ENCODE results near the gene C1QTNF6. TPM values are rescaled to one million over a fixed set of nuclear protein-coding genes. Genes with fewer than 3 reads are reported as not detected.

Gene C1QTNF6
- polyA plus RNA-seq, 1 donor = 32.2 TPM

GRCh38 chr22:37162221-37163095, 25.6 kb downstream of the C1QTNF6 start:
- DNase-seq = no peak

- no peak for DNase-seq
Measured at GRCh38 chr22:37161443-37161842, 26.6 kb downstream of the C1QTNF6 start.

DNA sequence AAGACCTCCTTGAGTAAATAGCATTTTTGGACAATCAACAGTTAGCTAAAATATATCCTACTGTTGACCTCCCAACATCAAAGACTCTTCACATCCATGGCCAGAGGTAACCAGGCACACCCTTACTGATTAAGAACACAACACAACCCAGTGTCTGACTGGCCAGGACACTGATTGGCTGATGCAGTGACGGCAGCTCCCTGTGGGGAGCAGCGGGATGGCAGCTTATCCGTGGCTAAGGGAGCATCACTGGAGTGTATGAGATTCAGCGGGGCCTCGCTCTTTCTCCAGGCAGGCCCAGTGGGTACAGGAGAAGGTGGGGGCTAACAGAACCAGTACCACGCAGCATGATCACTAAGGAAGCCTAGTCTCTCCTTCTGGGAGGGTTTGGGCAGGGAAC, 28.0 kb downstream of the C1QTNF6 start:
- DNase-seq = no peak

DNA sequence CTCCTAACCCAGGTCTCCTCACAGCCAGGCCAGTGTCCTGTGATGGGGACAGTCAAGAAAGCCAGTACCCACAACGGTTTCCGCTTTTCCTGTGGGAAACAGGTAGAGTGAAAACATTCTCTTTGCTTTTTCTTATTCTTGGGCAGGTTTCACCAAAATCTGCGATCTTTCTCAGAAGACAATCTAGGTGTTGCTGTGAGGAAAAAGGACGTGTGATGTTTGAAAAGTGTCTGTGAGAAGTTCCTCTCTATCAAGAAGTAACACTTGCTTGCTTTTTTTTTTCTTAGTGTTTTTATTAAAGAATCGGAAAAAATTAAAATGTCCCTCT, 29.1 kb downstream of the C1QTNF6 start:
- no peak for DNase-seq

- no peak for DNase-seq
Measured at GRCh38 chr22:37157516-37158285, 30.3 kb downstream of the C1QTNF6 start.

- no peak for DNase-seq
Measured at GRCh38 chr22:37156686-37157435, 31.2 kb downstream of the C1QTNF6 start.

GRCh38 chr22:37155971-37156370, 32.1 kb downstream of the C1QTNF6 start:
- DNase-seq = no peak

DNA sequence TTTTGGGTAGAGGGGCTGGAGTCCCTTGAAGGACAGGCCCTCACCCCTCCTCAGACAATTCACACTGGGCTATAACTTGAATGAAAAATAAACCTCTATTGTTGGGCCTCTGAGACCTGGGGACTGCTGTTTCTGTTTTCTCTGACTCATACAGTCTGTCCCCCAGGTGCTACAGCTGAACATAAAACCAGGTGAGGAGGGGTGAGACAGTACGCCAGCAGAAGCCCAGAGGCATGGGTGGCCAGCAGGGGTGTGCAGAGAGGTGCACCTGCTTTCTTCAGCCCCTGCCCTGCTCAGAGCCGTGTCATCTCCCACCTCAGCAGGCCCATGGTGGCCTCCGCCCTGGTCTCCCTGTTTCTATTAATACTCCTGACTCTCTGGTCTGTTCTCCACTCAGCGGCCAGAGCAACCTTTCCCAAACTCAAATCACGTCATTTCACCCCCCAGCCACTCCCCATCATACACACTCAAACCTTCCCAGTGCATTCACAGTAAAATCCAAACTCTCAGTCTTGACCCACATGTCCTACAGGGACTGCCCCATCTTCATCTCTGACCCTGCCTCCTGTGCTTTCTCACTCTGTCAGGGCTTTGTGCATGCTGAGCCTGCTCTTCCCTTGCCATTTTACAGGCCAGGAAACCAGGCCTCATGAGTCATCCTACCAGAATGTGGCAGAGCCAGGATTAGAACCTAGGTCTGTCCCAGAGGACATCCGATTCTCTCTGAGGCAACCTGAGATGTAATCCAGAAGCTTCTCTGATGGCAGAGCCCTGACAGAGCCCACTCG, 32.9 kb downstream of the C1QTNF6 start:
- no peak for DNase-seq

DNA sequence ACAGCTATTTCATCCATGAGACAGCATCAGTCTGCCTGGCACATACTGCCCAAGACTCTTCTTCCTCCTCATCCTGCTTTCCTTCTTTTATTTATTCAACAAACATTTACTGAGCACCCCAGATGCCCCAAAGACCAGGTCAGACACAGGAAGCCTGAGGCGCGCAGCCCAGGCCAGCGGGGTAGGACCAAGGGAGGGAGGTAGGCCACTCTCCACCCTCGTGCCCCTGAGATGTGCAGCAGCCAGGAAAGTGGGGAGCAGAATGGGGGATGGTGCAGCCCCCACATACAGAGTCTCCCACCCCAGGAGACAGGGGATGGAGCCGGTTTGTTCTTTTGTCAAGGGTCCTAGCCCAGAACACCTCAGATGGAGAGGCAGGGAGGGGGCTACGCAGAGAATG, 34.1 kb downstream of the C1QTNF6 start:
- no peak for DNase-seq

GRCh38 chr22:37151401-37151800, 36.6 kb downstream of the C1QTNF6 start:
- no peak for DNase-seq

DNA sequence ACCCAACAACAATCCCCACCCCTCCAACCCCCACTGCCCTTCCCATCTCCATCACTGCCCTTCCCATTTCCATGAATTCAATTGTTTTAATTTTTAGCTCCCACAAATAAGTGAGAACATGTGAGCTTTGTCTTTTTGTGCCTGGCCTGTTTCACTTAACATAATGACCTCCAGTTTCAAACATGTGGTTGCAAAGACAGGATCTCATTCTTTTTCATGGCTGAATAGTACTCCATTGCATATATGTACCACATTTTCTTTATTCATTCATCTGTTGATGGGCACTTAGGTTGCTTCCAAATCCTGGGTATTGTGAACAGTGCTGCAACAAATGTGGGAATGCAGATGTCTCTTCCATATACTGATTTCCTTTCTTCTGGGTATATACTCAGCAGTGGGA, 37.3 kb downstream of the C1QTNF6 start:
- DNase-seq = no peak

- no peak for DNase-seq
Measured at GRCh38 chr22:37148742-37149665, 39.0 kb downstream of the C1QTNF6 start.

DNA sequence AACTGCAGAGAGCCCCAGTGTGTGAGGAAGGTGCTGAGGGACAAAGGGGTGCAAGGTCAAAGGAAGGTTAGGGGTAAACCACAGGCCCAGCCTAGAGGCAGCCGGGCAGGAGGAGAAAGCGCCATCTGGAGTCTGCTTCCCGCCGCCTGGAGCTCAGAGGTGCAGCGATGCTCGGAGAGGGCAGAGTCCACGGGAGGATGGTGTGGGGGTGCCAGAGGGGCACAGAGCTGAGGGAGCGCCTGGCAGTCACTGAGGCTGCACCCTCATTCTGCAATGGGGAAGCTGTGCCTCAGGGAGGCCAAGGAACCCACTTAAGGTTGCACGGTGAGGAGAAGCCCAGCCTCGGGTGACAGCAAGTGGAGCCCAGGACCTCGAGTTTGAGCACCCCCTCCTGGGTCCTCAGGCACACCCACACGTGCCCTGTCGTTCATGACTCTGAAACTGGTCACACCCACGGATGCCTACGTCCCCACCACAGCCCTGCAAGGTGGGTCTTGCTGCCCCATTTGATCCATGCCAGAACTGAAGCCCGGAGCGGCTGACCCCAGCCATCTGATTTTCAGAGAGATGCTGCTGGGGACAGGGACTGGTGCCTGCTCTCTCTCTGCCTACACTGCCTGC, 39.9 kb downstream of the C1QTNF6 start:
- DNase-seq = no peak

- DNase-seq = no peak
Measured at GRCh38 chr22:37147186-37147990, 40.7 kb downstream of the C1QTNF6 start.

- DNase-seq = no peak
Measured at GRCh38 chr22:37146507-37147180, 41.4 kb downstream of the C1QTNF6 start.

GRCh38 chr22:37146051-37146385, 42.0 kb downstream of the C1QTNF6 start:
- no peak for DNase-seq

DNA sequence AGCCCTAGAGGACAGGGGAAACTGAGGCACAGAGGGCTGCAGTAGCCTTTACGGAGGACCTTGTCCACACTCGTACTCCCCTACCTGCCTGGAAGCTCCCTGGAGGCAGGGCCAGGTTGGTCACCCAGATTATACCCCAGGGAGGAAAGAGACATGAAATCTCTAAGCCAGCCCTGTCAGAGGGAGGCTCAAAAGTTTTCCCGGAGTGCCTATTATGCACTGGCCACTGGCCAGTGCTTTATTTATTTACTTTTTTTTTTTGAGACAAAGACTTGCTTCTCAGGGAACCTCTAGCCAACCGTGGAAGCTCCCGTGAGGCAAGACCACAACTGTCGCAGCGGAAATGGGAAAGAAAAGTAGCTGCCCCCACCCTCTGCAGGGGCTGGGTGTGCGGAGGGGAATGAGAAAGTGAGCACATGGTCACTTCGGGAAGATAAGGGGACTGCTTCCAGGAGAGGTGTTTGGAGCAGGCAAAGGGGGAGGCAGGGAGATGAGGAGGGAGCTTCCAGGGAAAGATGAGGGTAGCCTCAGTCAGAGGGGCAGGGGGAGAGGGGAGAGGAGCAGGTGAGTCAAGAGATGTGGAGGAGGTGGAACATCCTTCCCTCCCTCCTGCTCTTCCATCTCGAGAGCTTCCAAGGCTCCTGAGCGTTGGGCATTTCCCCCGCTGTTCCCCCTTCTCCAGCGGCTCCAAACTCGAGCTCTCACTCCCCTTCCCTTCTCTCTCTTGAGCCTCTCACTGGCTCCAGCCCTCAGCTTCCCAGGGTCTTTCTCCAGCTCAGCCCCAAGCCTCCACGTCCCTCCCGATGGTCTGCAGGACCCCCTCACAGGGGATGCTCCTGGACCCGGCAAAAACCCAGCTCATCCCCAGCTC, 42.6 kb downstream of the C1QTNF6 start:
- peak; percentile 38 for DNase-seq

GRCh38 chr22:37144180-37144554, 43.9 kb downstream of the C1QTNF6 start:
- DNase-seq = no peak

Measured in left kidney (tissue), 2 donors.